Fibroblast of peridontal ligament (primary cell): ENCODE measurements around the gene ARHGAP40.
A peak's percentile ranks its signal among the peaks of the same experiment; 100 is the strongest.

ENCODE experiments used
- DNase-seq: peaks from one replicate; pipeline ENCODE4 v3.0.0-alpha.2; 2010; ENCODE audit errors: extremely low read depth

ARHGAP40 gene

GRCh38 chr20:38651562-38651961 is 50.0 kb downstream of the ARHGAP40 start:
- DNase-seq = no peak

GRCh38 chr20:38652995-38653394 is 51.4 kb downstream of the ARHGAP40 start:
- DNase-seq = no peak

- DNase-seq = no peak
Measured at GRCh38 chr20:38657390-38657789, 55.8 kb downstream of the ARHGAP40 start.

GRCh38 chr20:38658879-38659596 is 57.4 kb downstream of the ARHGAP40 start:
- no peak for DNase-seq

- DNase-seq = no peak
Measured at GRCh38 chr20:38659597-38659880, 57.9 kb downstream of the ARHGAP40 start.

GRCh38 chr20:38660429-38660828 is 58.8 kb downstream of the ARHGAP40 start:
- no peak for DNase-seq

- no peak for DNase-seq
Measured at GRCh38 chr20:38663660-38664059, 62.1 kb downstream of the ARHGAP40 start.

GRCh38 chr20:38664284-38664683 is 62.7 kb downstream of the ARHGAP40 start:
- DNase-seq = no peak

- DNase-seq = no peak
Measured at GRCh38 chr20:38665094-38665493, 63.5 kb downstream of the ARHGAP40 start.

- no peak for DNase-seq
Measured at GRCh38 chr20:38665506-38666285, 64.1 kb downstream of the ARHGAP40 start.

- DNase-seq = no peak
Measured at GRCh38 chr20:38667417-38667956, 65.9 kb downstream of the ARHGAP40 start.

- DNase-seq = no peak
Measured at GRCh38 chr20:38669688-38670087, 68.1 kb downstream of the ARHGAP40 start.

- DNase-seq = no peak
Measured at GRCh38 chr20:38670786-38671185, 69.2 kb downstream of the ARHGAP40 start.

- DNase-seq = no peak
Measured at GRCh38 chr20:38671186-38671585, 69.6 kb downstream of the ARHGAP40 start.

GRCh38 chr20:38671701-38672292 is 70.2 kb downstream of the ARHGAP40 start:
- DNase-seq = no peak

- DNase-seq = no peak
Measured at GRCh38 chr20:38672504-38672903, 70.9 kb downstream of the ARHGAP40 start.

GRCh38 chr20:38673261-38673660 is 71.7 kb downstream of the ARHGAP40 start:
- DNase-seq = no peak

GRCh38 chr20:38673725-38674091 is 72.1 kb downstream of the ARHGAP40 start:
- no peak for DNase-seq

- peak; percentile 15 for DNase-seq
Measured at GRCh38 chr20:38674092-38674764, 72.6 kb downstream of the ARHGAP40 start.

- DNase-seq = no peak
Measured at GRCh38 chr20:38674765-38675133, 73.1 kb downstream of the ARHGAP40 start.

- DNase-seq = no peak
Measured at GRCh38 chr20:38676576-38676975, 75.0 kb downstream of the ARHGAP40 start.
